Stimulated activated CD4-positive, alpha-beta T cell treated with anti-CD3 and anti-CD28 coated beads, Interleukin-12 subunit alpha, Interleukin-12 subunit beta, amount 100 ng/mL, for 4 hours (primary cell): ENCODE measurements around the gene ADGRG4.

Experiments
- DNase-seq: peaks from one replicate; pipeline ENCODE4 v3.0.0-alpha.2; 2020

The ADGRG4 gene

GRCh38 chrX:136306182-136306581, 5.4 kb downstream of the ADGRG4 start:
- no peak for DNase-seq

GRCh38 chrX:136307471-136307870, 6.7 kb downstream of the ADGRG4 start:
- DNase-seq, result no peak

- no peak for DNase-seq
Measured at GRCh38 chrX:136310411-136310810, 9.6 kb downstream of the ADGRG4 start.

- DNase-seq, result no peak
Measured at GRCh38 chrX:136318156-136318555, 17.4 kb downstream of the ADGRG4 start.

- no peak for DNase-seq
Measured at GRCh38 chrX:136318895-136319597, 18.3 kb downstream of the ADGRG4 start.

GRCh38 chrX:136319600-136319999, 18.8 kb downstream of the ADGRG4 start:
- no peak for DNase-seq

- no peak for DNase-seq
Measured at GRCh38 chrX:136321532-136321931, 20.8 kb downstream of the ADGRG4 start.

GRCh38 chrX:136322064-136322463, 21.3 kb downstream of the ADGRG4 start:
- no peak for DNase-seq

- no peak for DNase-seq
Measured at GRCh38 chrX:136325377-136325776, 24.6 kb downstream of the ADGRG4 start.

GRCh38 chrX:136328933-136329332, 28.2 kb downstream of the ADGRG4 start:
- no peak for DNase-seq

- no peak for DNase-seq
Measured at GRCh38 chrX:136336623-136337022, 35.9 kb downstream of the ADGRG4 start.

- DNase-seq, result no peak
Measured at GRCh38 chrX:136339702-136340101, 38.9 kb downstream of the ADGRG4 start.

GRCh38 chrX:136344320-136344719, 43.6 kb downstream of the ADGRG4 start:
- DNase-seq, result no peak

GRCh38 chrX:136346506-136346905, 45.7 kb downstream of the ADGRG4 start:
- no peak for DNase-seq

- DNase-seq, result no peak
Measured at GRCh38 chrX:136347706-136348105, 46.9 kb downstream of the ADGRG4 start.

GRCh38 chrX:136353526-136354093, 52.8 kb downstream of the ADGRG4 start:
- no peak for DNase-seq

- no peak for DNase-seq
Measured at GRCh38 chrX:136354201-136354600, 53.4 kb downstream of the ADGRG4 start.

GRCh38 chrX:136369377-136369776, 68.6 kb downstream of the ADGRG4 start:
- DNase-seq, result no peak

- no peak for DNase-seq
Measured at GRCh38 chrX:136376713-136377112, 76.0 kb downstream of the ADGRG4 start.

GRCh38 chrX:136380010-136380769, 79.4 kb downstream of the ADGRG4 start:
- no peak for DNase-seq

- DNase-seq, result no peak
Measured at GRCh38 chrX:136386173-136386572, 85.4 kb downstream of the ADGRG4 start.

- no peak for DNase-seq
Measured at GRCh38 chrX:136386826-136387225, 86.1 kb downstream of the ADGRG4 start.

- DNase-seq, result no peak
Measured at GRCh38 chrX:136387951-136388502, 87.3 kb downstream of the ADGRG4 start.

- DNase-seq, result no peak
Measured at GRCh38 chrX:136390921-136391320, 90.2 kb downstream of the ADGRG4 start.
